ENCODE results near the gene MTPN. TPM values are rescaled to one million over a fixed set of nuclear protein-coding genes. Genes with fewer than 3 reads are reported as not detected.

The MTPN gene
- total RNA-seq, 4 donors from 2014 or later: 66.3 to 94.6 (median 75.0) TPM

GRCh38 chr7:135974667-135975066 lies 2.5 kb downstream of the MTPN start:
- WGBS, 2 donors: 57 to 58% methylated on average over 1 of the region's 1 CpG
- DNase-seq (ENCODE audit: low spot score in 2 of 2): no peak
- TF ChIP-seq POLR2A (IDR thresholded peaks at IDR 0.05) (no peak), EP300 (IDR thresholded peaks at IDR 0.05) (no peak), CTCF (IDR thresholded peaks at IDR 0.05) (no peak)
- H3K36me3 ChIP-seq: peaks cover 0 to 9% (median 0%) of the 10 kb centered on the region in 3 donors
- H3K27ac ChIP-seq: no peak overlapping the region
- H3K9me3 ChIP-seq: no peaks in the 10 kb centered on the region
- H3K4me1 ChIP-seq: peaks cover 0 to 60% (median 32%) of the 10 kb centered on the region in 4 donors
- no peaks in the 10 kb centered on the region for H3K27me3 ChIP-seq
- no peak overlapping the region for H3K4me3 ChIP-seq

GRCh38 chr7:135971366-135971725 lies 5.8 kb downstream of the MTPN start:
- no peak for TF ChIP-seq EP300 (IDR thresholded peaks at IDR 0.05)
- TF ChIP-seq CTCF (IDR thresholded peaks at IDR 0.05): no peak
- no peak for TF ChIP-seq POLR2A (IDR thresholded peaks at IDR 0.05)
- H3K4me3 ChIP-seq: no peak overlapping the region
- H3K27me3 ChIP-seq: no peaks in the 10 kb centered on the region
- DNase-seq (ENCODE audit: low spot score in 2 of 2): no peak
- peaks cover 0 to 53% (median 29%) of the 10 kb centered on the region in 4 donors for H3K4me1 ChIP-seq
- H3K9me3 ChIP-seq: no peaks in the 10 kb centered on the region
- peak overlapping the region in 1 of 4 donors; percentile 40 for H3K27ac ChIP-seq
- peaks cover 0 to 14% (median 0%) of the 10 kb centered on the region in 3 donors for H3K36me3 ChIP-seq

GRCh38 chr7:135970682-135971365 lies 6.3 kb downstream of the MTPN start:
- Histone ChIP-seq H3K4me1 (peaks cover 0 to 53% (median 27%) of the 10 kb centered on the region in 4 donors), H3K27ac (peak overlapping the region in 1 of 4 donors; percentile 40)
- no peak for DNase-seq (ENCODE audit: low spot score in 2 of 2)

GRCh38 chr7:135970045-135970444 lies 7.1 kb downstream of the MTPN start:
- WGBS, 2 donors: 96% methylated on average over 3 of the region's 3 CpGs
- H3K4me3 ChIP-seq: no peak overlapping the region
- peaks cover 0 to 14% (median 0%) of the 10 kb centered on the region in 3 donors for H3K36me3 ChIP-seq
- H3K27ac ChIP-seq: no peak overlapping the region
- peaks cover 0 to 46% (median 23%) of the 10 kb centered on the region in 4 donors for H3K4me1 ChIP-seq
- no peaks in the 10 kb centered on the region for H3K27me3 ChIP-seq
- no peak for TF ChIP-seq EP300 (IDR thresholded peaks at IDR 0.05)
- no peak for TF ChIP-seq CTCF (IDR thresholded peaks at IDR 0.05)
- TF ChIP-seq POLR2A (IDR thresholded peaks at IDR 0.05): no peak
- DNase-seq (ENCODE audit: low spot score in 2 of 2): no peak
- H3K9me3 ChIP-seq: no peaks in the 10 kb centered on the region

More at GRCh38 chr7:135970682-135971365, 6.3 kb downstream of the MTPN start:
- 63 to 76% methylated on average over 1 of the region's 1 CpG for WGBS, 2 donors
- peaks cover 0 to 14% (median 0%) of the 10 kb centered on the region in 3 donors for H3K36me3 ChIP-seq
- H3K9me3 ChIP-seq: no peaks in the 10 kb centered on the region
- TF ChIP-seq CTCF (IDR thresholded peaks at IDR 0.05): no peak
- no peak for TF ChIP-seq EP300 (IDR thresholded peaks at IDR 0.05)
- TF ChIP-seq POLR2A (IDR thresholded peaks at IDR 0.05): no peak
- H3K27me3 ChIP-seq: no peaks in the 10 kb centered on the region
- H3K4me3 ChIP-seq: no peak overlapping the region

GRCh38 chr7:135966341-135967043 lies 10.7 kb downstream of the MTPN start:
- Histone ChIP-seq H3K9me3 (no peaks in the 10 kb centered on the region), H3K36me3 (peaks cover 0 to 8% (median 0%) of the 10 kb centered on the region in 3 donors), H3K27ac (no peak overlapping the region), H3K4me3 (no peak overlapping the region), H3K4me1 (peaks cover 0 to 38% (median 13%) of the 10 kb centered on the region in 4 donors), H3K27me3 (no peaks in the 10 kb centered on the region)
- no peak for DNase-seq (ENCODE audit: low spot score in 2 of 2)
- TF ChIP-seq EP300 (IDR thresholded peaks at IDR 0.05): no peak
- TF ChIP-seq POLR2A (IDR thresholded peaks at IDR 0.05): no peak
- TF ChIP-seq CTCF (IDR thresholded peaks at IDR 0.05): no peak
- 90 to 91% methylated on average over 9 of the region's 9 CpGs for WGBS, 2 donors
